ENCODE data around the gene ZNF785. TPM values are rescaled to one million over a fixed set of nuclear protein-coding genes. Genes with fewer than 3 reads are reported as not detected.

ZNF785 gene
- total RNA-seq, 2 donors from 2014 or later, result 8.2 to 9.8 TPM

- ATAC-seq (no peak), DNase-seq (no peak)
- intact Hi-C loops (cut with DNase I), result loop anchor here in 1 of 2 donors (5.0 kb wide), 1 partner anchor 43 kb away; the partner anchor contains the start of gene ZNF768
Measured at GRCh38 chr16:30569746-30570635, 15.5 kb downstream of the ZNF785 start.

- intact Hi-C loops (cut with DNase I), result no loop called here
- DNase-seq (no peak), ATAC-seq (no peak)
Measured at GRCh38 chr16:30569281-30569680, 16.2 kb downstream of the ZNF785 start.

- DNase-seq (no peak), ATAC-seq (no peak)
- intact Hi-C loops (cut with DNase I), result no loop called here
Measured at GRCh38 chr16:30567991-30568638, 17.4 kb downstream of the ZNF785 start.

GRCh38 chr16:30567160-30567990, 18.1 kb downstream of the ZNF785 start:
- no peak for ATAC-seq
- intact Hi-C loops (cut with DNase I), result no loop called here
- no peak for DNase-seq

- ATAC-seq, result no peak
- DNase-seq, result no peak
- intact Hi-C loops (cut with DNase I), result no loop called here
Measured at GRCh38 chr16:30566531-30566930, 19.0 kb downstream of the ZNF785 start.

GRCh38 chr16:30565984-30566383, 19.5 kb downstream of the ZNF785 start:
- DNase-seq (no peak), ATAC-seq (no peak)
- intact Hi-C loops (cut with DNase I), result no loop called here

- intact Hi-C loops (cut with DNase I), result no loop called here
- ATAC-seq, result no peak
- no peak for DNase-seq
Measured at GRCh38 chr16:30565526-30565925, 20.0 kb downstream of the ZNF785 start.

GRCh38 chr16:30562021-30562420, 23.5 kb downstream of the ZNF785 start:
- ATAC-seq (no peak), DNase-seq (no peak)
- intact Hi-C loops (cut with DNase I), result no loop called here

- ATAC-seq, result no peak
- intact Hi-C loops (cut with DNase I), result no loop called here
- peak; percentile 55 for DNase-seq
Measured at GRCh38 chr16:30561089-30561816, 24.2 kb downstream of the ZNF785 start.

GRCh38 chr16:30559690-30560089, 25.8 kb downstream of the ZNF785 start:
- no peak for DNase-seq

GRCh38 chr16:30558789-30559377, 26.6 kb downstream of the ZNF785 start:
- DNase-seq, result no peak
- intact Hi-C loops (cut with DNase I), result loop anchor here in 1 of 2 donors (1.0 to 2.0 kb wide), 2 partner anchors 24 to 26 kb away; partner anchors contain the start of genes ZNF747 and ZNF785
- ATAC-seq, result no peak

More at GRCh38 chr16:30559690-30560089, 25.8 kb downstream of the ZNF785 start:
- intact Hi-C loops (cut with DNase I), result loop anchor here in 1 of 2 donors (2.0 kb wide), 1 partner anchor 25 kb away; the partner anchor contains the start of gene ZNF747
- no peak for ATAC-seq

GRCh38 chr16:30557957-30558788, 27.3 kb downstream of the ZNF785 start, which contains the start of gene ZNF764:
ZNF764 (minus strand) TSS chr16:30558374; CDS start chr16:30558182, 192 bp downstream.
- DNase-seq (peak; percentile 98), ATAC-seq (peak; percentile 97)
- intact Hi-C loops (cut with DNase I), result loop anchor here in 1 of 2 donors (1.0 to 2.0 kb wide), 2 partner anchors 23 to 27 kb away; partner anchors contain the start of genes ZNF747 and ZNF785

- ATAC-seq (peak in 1 of 2 donors; percentile 1), DNase-seq (no peak)
- intact Hi-C loops (cut with DNase I), result no loop called here
Measured at GRCh38 chr16:30557707-30557956, 27.9 kb downstream of the ZNF785 start.

GRCh38 chr16:30556125-30556473, 29.4 kb downstream of the ZNF785 start:
- intact Hi-C loops (cut with DNase I), result no loop called here
- ATAC-seq, result no peak
- no peak for DNase-seq

GRCh38 chr16:30555315-30556124, 30.0 kb downstream of the ZNF785 start:
- intact Hi-C loops (cut with DNase I), result no loop called here
- ATAC-seq (no peak), DNase-seq (no peak)

- intact Hi-C loops (cut with DNase I), result no loop called here
- ATAC-seq, result no peak
- DNase-seq, result no peak
Measured at GRCh38 chr16:30554557-30555314, 30.8 kb downstream of the ZNF785 start.

Measured in left cardiac atrium (tissue), 4 donors.